SU-DHL-6 (cell line): ENCODE data around the gene STRIP2.

Source experiments
- H2AFZ ChIP-seq: fragments of 200-600 bp; sonication (generic); 2 replicates; pipeline ENCODE4 v1.6.1; 2014; ENCODE audit warnings: low read depth, mild to moderate bottlenecking, moderate library complexity, mixed read lengths, antibody characterized with exemption, low read length; ENCODE audit not compliant: severe bottlenecking
- H3F3A ChIP-seq: fragments of 200-600 bp; shearing (Covaris generic); 2 replicates; pipeline ENCODE4 v1.6.0; 2016; ENCODE audit warnings: antibody characterized with exemption, mild to moderate bottlenecking; ENCODE audit not compliant: insufficient read depth
- H3K27ac ChIP-seq: fragments of 200-600 bp; sonication (generic); 2 replicates; pipeline ENCODE4 v1.5.1; 2016; ENCODE audit warnings: low read depth, mild to moderate bottlenecking, low read length, moderate library complexity, mixed read lengths
- H3K27me3 ChIP-seq: fragments of 200-600 bp; sonication (generic), shearing (Covaris generic); 2 replicates; pipeline ENCODE4 v1.6.0; 2014; ENCODE audit warnings: mild to moderate bottlenecking, low read length
- H3K36me3 ChIP-seq: fragments of 200-600 bp; sonication (generic); 2 replicates; pipeline ENCODE4 v1.6.1; 2014; ENCODE audit warnings: mild to moderate bottlenecking, low read length, mixed read lengths
- H3K4me2 ChIP-seq: fragments of 300-600, 200-600 bp; shearing (Covaris generic), sonication (generic); 2 replicates; pipeline ENCODE4 v1.6.0; 2014; ENCODE audit warnings: low read length, low read depth, mild to moderate bottlenecking; ENCODE audit not compliant: poor library complexity, severe bottlenecking
- H3K4me3 ChIP-seq: fragments of 200-600 bp; sonication (generic); 2 replicates; pipeline ENCODE4 v1.5.1; 2014; ENCODE audit warnings: antibody characterized with exemption, low read length, mild to moderate bottlenecking, mixed read lengths; ENCODE audit not compliant: insufficient read depth, poor library complexity, severe bottlenecking
- H3K79me2 ChIP-seq: fragments of 200-600 bp; sonication (generic); 2 replicates; pipeline ENCODE4 v1.6.1; 2014; ENCODE audit warnings: mild to moderate bottlenecking, low read length, moderate library complexity; ENCODE audit not compliant: insufficient read depth
- H3K9ac ChIP-seq: fragments of 200-600 bp; sonication (generic); 2 replicates; pipeline ENCODE4 v1.7.0; 2014; ENCODE audit warnings: mild to moderate bottlenecking, low read length
- H3K9me2 ChIP-seq: fragments of 200-600 bp; sonication (generic); replicated peaks from 2 replicates; pipeline ENCODE4 v1.6.1; 2014; ENCODE audit warnings: low read length; ENCODE audit not compliant: insufficient read depth
- H3K9me3 ChIP-seq: fragments of 200-600 bp; sonication (generic); 2 replicates; pipeline ENCODE4 v1.6.1; 2014; ENCODE audit warnings: low read length, mixed read lengths; ENCODE audit not compliant: insufficient read depth
- H4K20me1 ChIP-seq: fragments of 200-600 bp; sonication (generic); 2 replicates; pipeline ENCODE4 v1.6.1; 2014; ENCODE audit warnings: low read depth, mild to moderate bottlenecking, antibody characterized with exemption, low read length, moderate library complexity, mixed read lengths
- CTCF ChIP-seq: fragments of 200-600 bp; sonication (generic); IDR thresholded peaks from one replicate; pipeline ENCODE4 v1.5.1; 2017; ENCODE audit warnings: antibody characterized with exemption, mild to moderate bottlenecking, low read length, moderate library complexity; ENCODE audit not compliant: insufficient read depth, poor library complexity, severe bottlenecking
- EZH2phosphoT487 ChIP-seq: fragments of 200-600 bp; sonication (generic), shearing (Covaris generic); conservative IDR thresholded peaks from 2 replicates; pipeline ENCODE4 v1.6.1; 2018; ENCODE audit warnings: mild to moderate bottlenecking, antibody characterized with exemption, low read length, moderate library complexity, mixed read lengths

STRIP2 gene

GRCh38 chr7:129436335-129436923, 2.2 kb downstream of the STRIP2 start:
- Histone ChIP-seq H3K27ac (no peak overlapping the region), H3K9ac (no peak overlapping the region), H3K27me3 (no peaks in the 10 kb centered on the region), H3K4me3 (no peak overlapping the region), H4K20me1 (no peaks in the 10 kb centered on the region), H3K36me3 (no peaks in the 10 kb centered on the region), H3K9me2 (no peaks in the 10 kb centered on the region), H2AFZ (no peak overlapping the region), H3K4me2 (no peak overlapping the region), H3K9me3 (no peaks in the 10 kb centered on the region), H3K79me2 (no peaks in the 10 kb centered on the region), H3F3A (no peaks in the 10 kb centered on the region)
- TF ChIP-seq CTCF = no peak
- no peak for TF ChIP-seq EZH2phosphoT487

- no peaks in the 10 kb centered on the region for H3K9me3 ChIP-seq
- no peak overlapping the region for H3K27ac ChIP-seq
- no peaks in the 10 kb centered on the region for H3K9me2 ChIP-seq
- H4K20me1 ChIP-seq = no peaks in the 10 kb centered on the region
- H3K79me2 ChIP-seq = no peaks in the 10 kb centered on the region
- no peak for TF ChIP-seq CTCF
- H3K9ac ChIP-seq = no peak overlapping the region
- no peak overlapping the region for H2AFZ ChIP-seq
- H3F3A ChIP-seq = no peaks in the 10 kb centered on the region
- H3K4me2 ChIP-seq = no peak overlapping the region
- H3K36me3 ChIP-seq = no peaks in the 10 kb centered on the region
- no peak overlapping the region for H3K4me3 ChIP-seq
- H3K27me3 ChIP-seq = no peaks in the 10 kb centered on the region
These were observed 3.0 kb downstream of the STRIP2 start for GRCh38 chr7:129437190-129437589.

- H3K4me2 ChIP-seq = no peak overlapping the region
- TF ChIP-seq CTCF (no peak), EZH2phosphoT487 (no peak)
- H3K79me2 ChIP-seq = no peaks in the 10 kb centered on the region
- no peak overlapping the region for H3K4me3 ChIP-seq
- H4K20me1 ChIP-seq = no peaks in the 10 kb centered on the region
- no peaks in the 10 kb centered on the region for H3K9me2 ChIP-seq
- no peaks in the 10 kb centered on the region for H3F3A ChIP-seq
- H3K27me3 ChIP-seq = no peaks in the 10 kb centered on the region
- H3K9me3 ChIP-seq = no peaks in the 10 kb centered on the region
- H2AFZ ChIP-seq = no peak overlapping the region
- no peak overlapping the region for H3K27ac ChIP-seq
- no peak overlapping the region for H3K9ac ChIP-seq
- H3K36me3 ChIP-seq = no peaks in the 10 kb centered on the region
These were observed 4.1 kb downstream of the STRIP2 start for GRCh38 chr7:129438281-129438838.
